Endothelial cell of umbilical vein (primary cell): ENCODE measurements around the gene UQCRC1. TPM values are rescaled to one million over a fixed set of nuclear protein-coding genes. Genes with fewer than 3 reads are reported as not detected.

Experiments used
- BruUV-seq: library from RNA; stranded (reverse); fragments of 400-500 nt; replicated peaks from 2 replicates; lab custom pipeline; 2021; lab: Mats Ljungman, UMichigan
- CTCF ChIA-PET: fragments of 300-600, 350-600 bp; sonication (Branson Sonifier 250); formaldehyde crosslinking; loops from one replicate; lab custom pipeline; 2021; ENCODE audit warnings: antibody characterized with exemption, inconsistent platforms; lab: Charles Lee
- POLR2A ChIA-PET: fragments of 300-600, 350-600 bp; sonication (Branson Sonifier 250); formaldehyde crosslinking; loops from one replicate; lab custom pipeline; 2021; ENCODE audit warnings: antibody characterized with exemption, inconsistent platforms; lab: Charles Lee
- DNase-seq: peaks from one replicate; pipeline ENCODE4 v3.0.0-alpha.2; 2011; ENCODE audit warnings: low read depth, low spot score
- FAIRE-seq: peaks from 2 replicates; lab custom pipeline; 2011; peaks lifted over from hg19 to GRCh38; lab: Jason Lieb, UNC
- H2AFZ ChIP-seq: 2 replicates; pipeline ENCODE4 v1.6.0; 2012; ENCODE audit warnings: low read depth, low read length, control low read depth, inconsistent platforms
- H3K27ac ChIP-seq: 2 replicates; pipeline ENCODE4 v1.5.1; 2011; ENCODE audit warnings: low read depth, mild to moderate bottlenecking, control low read depth, low read length, moderate library complexity; ENCODE audit not compliant: insufficient read depth
- H3K27me3 ChIP-seq, 2 experiments: 2 replicates each; pipeline versions ENCODE4 v1.6.0 to v1.6.1; 2011; ENCODE audit warnings: low read length in 2 of 2, mixed read lengths in 1 of 2; ENCODE audit not compliant: control insufficient read depth in 2 of 2, insufficient read depth in 2 of 2
- H3K36me3 ChIP-seq, 2 experiments: 2 replicates in 1 of 2; 3 replicates in 1 of 2; pipeline ENCODE4 v1.5.1; 2011; ENCODE audit warnings: low read length in 2 of 2, mild to moderate bottlenecking in 1 of 2, moderate library complexity in 1 of 2; ENCODE audit not compliant: control insufficient read depth in 2 of 2, insufficient read depth in 2 of 2; ENCODE audit errors: extremely low read depth in 1 of 2
- H3K4me1 ChIP-seq: 3 replicates; pipeline ENCODE4 v1.5.1; 2011; ENCODE audit warnings: mild to moderate bottlenecking, low read length; ENCODE audit not compliant: control insufficient read depth, insufficient read depth; ENCODE audit errors: extremely low read depth
- H3K4me2 ChIP-seq: 2 replicates; pipeline ENCODE4 v1.6.1; 2011; ENCODE audit warnings: low read length, control low read depth, mixed read lengths; ENCODE audit not compliant: insufficient read depth
- H3K4me3 ChIP-seq, 3 experiments: fragments of 200-600 bp in 1 of 3; sonication (generic), shearing (Covaris generic) in 1 of 3; replicated peaks in 1 of 3; 2 replicates each; pipeline ENCODE4 v1.5.1; 2011 to 2016; ENCODE audit warnings: control low read depth in 3 of 3, low read length in 3 of 3, mild to moderate bottlenecking in 2 of 3, inconsistent platforms in 1 of 3, low read depth in 1 of 3, moderate library complexity in 1 of 3; ENCODE audit not compliant: insufficient read depth in 1 of 3
- H3K79me2 ChIP-seq: 2 replicates; pipeline ENCODE4 v1.6.0; 2012; ENCODE audit warnings: low read length, inconsistent platforms; ENCODE audit not compliant: control insufficient read depth, insufficient read depth
- H3K9ac ChIP-seq: replicated peaks from 2 replicates; pipeline ENCODE3; 2011; ENCODE audit warnings: low read length, control low read depth; ENCODE audit not compliant: insufficient read depth; ENCODE audit errors: extremely low read depth
- H3K9me1 ChIP-seq: replicated peaks from 3 replicates; pipeline ENCODE4 v1.6.0; 2011; ENCODE audit warnings: mild to moderate bottlenecking, low read length; ENCODE audit not compliant: control insufficient read depth, insufficient read depth; ENCODE audit errors: extremely low read depth
- H3K9me3 ChIP-seq: replicated peaks from 2 replicates; pipeline ENCODE4 v1.5.1; 2012; ENCODE audit warnings: low read length, inconsistent platforms; ENCODE audit not compliant: control insufficient read depth, insufficient read depth
- H4K20me1 ChIP-seq: replicated peaks from 2 replicates; pipeline ENCODE3; 2011; ENCODE audit warnings: mild to moderate bottlenecking, low read length; ENCODE audit not compliant: control insufficient read depth, insufficient read depth; ENCODE audit errors: extremely low read depth
- CTCF ChIP-seq, 2 donors: IDR thresholded peaks; 1 replicate in 1 of 2; 2 replicates in 1 of 2; pipeline ENCODE4 v1.5.1; 2011; ENCODE audit warnings: low read length in 2 of 2, mild to moderate bottlenecking in 2 of 2, moderate library complexity in 2 of 2, control low read depth in 1 of 2, inconsistent platforms in 1 of 2, low read depth in 1 of 2; ENCODE audit not compliant: insufficient read depth in 1 of 2; ENCODE audit errors: extremely low read depth in 1 of 2
- EZH2 ChIP-seq: IDR thresholded peaks from 2 replicates; pipeline ENCODE4 v1.6.1; 2012; ENCODE audit warnings: borderline replicate concordance, low read depth, mild to moderate bottlenecking, moderate library complexity, low read length, inconsistent platforms; ENCODE audit not compliant: severe bottlenecking
- FOS ChIP-seq: IDR thresholded peaks from 2 replicates; pipeline ENCODE4 v1.6.1; 2011; ENCODE audit warnings: mild to moderate bottlenecking, low read length, moderate library complexity, borderline replicate concordance; ENCODE audit not compliant: insufficient read depth
- GATA2 ChIP-seq: IDR thresholded peaks from 2 replicates; pipeline ENCODE4 v1.7.0; 2011; ENCODE audit warnings: low read depth, mild to moderate bottlenecking, moderate library complexity, mixed read lengths, low read length; ENCODE audit not compliant: insufficient read length, insufficient read depth
- JUN ChIP-seq: IDR thresholded peaks from 2 replicates; pipeline ENCODE4 v1.6.1; 2011; ENCODE audit warnings: borderline replicate concordance, low read depth; ENCODE audit not compliant: insufficient read length, insufficient read depth
- MAX ChIP-seq: IDR thresholded peaks from 2 replicates; pipeline ENCODE4 v1.6.1; 2011; ENCODE audit not compliant: insufficient read depth, insufficient read length
- MYC ChIP-seq: IDR thresholded peaks from one replicate; pipeline ENCODE4 v1.6.1; 2011; ENCODE audit warnings: mild to moderate bottlenecking, low read depth, low read length
- POLR2A ChIP-seq: IDR thresholded peaks from 2 replicates; pipeline ENCODE4 v1.6.1; 2012; ENCODE audit warnings: low read depth, mild to moderate bottlenecking, control low read depth, low read length
- POLR2AphosphoS5 ChIP-seq: IDR thresholded peaks from 2 replicates; pipeline ENCODE4 v1.6.1; 2012; ENCODE audit warnings: low read depth, mild to moderate bottlenecking, control low read depth, low read length, moderate library complexity; ENCODE audit not compliant: insufficient read depth
- dilution Hi-C: fragments of 300-500 bp; cut with MboI; formaldehyde crosslinking; loops from one replicate; pipeline ENCODE4 v1.15.0; 2019; ENCODE audit warnings: low sequenced_read_pairs; ENCODE audit not compliant: extremely low pct_ligation_motif_present
- intact Hi-C: fragments of 100-400 bp; cut with micrococcal nuclease; formaldehyde crosslinking; loops from one replicate; pipeline ENCODE4 v1.10.0; 2022
- polyA plus RNA-seq, 4 experiments: library from polyadenylated mRNA; depleted of rRNA in 3 of 4; stranded (reverse) in 3 of 4; unstranded in 1 of 4; fragments of >200 nt; gene quantifications; 2 replicates each; pipeline versions ENCODE4 v1.2.1 to v1.2.3, GENCODE V29; 2011 to 2012; ENCODE audit warnings: missing spikeins in 1 of 4
- total RNA-seq: library from RNA; stranded (reverse); gene quantifications from 2 replicates; pipeline ENCODE4 v1.2.3, GENCODE V29; 2021

The UQCRC1 gene
- total and polyA plus RNA-seq, 2 donors (not counting 3 experiments of a cell fraction or from before 2014, with no cell fraction given), result 184 to 427 TPM

- peak overlapping the region; percentile 57 for H3K9ac ChIP-seq
- H3K4me3 ChIP-seq, result peak overlapping the region; percentile 70 to 93 (median 76)
- peak overlapping the region; percentile 84 for H2AFZ ChIP-seq
- peaks cover 0 to 19% of the 10 kb centered on the region in 2 experiments for H3K36me3 ChIP-seq
- H3K4me1 ChIP-seq, result peaks cover 17% of the 10 kb centered on the region
- CTCF ChIA-PET, result interaction anchor here (0.7 to 4.5 kb wide), 20 partner anchors 11 to 234 kb away, joined by 3 to 32 read pairs (median 6); partner anchors contain the start of genes CELSR3, PFKFB4 and UQCRC1
- H3K79me2 ChIP-seq, result no peaks in the 10 kb centered on the region
- H3K27ac ChIP-seq, result peak overlapping the region; percentile 32
- dilution Hi-C loops, result no loop called here
- POLR2A ChIA-PET, result no interaction called here
- peak overlapping the region; percentile 73 for H3K4me2 ChIP-seq
- FAIRE-seq (no peak), DNase-seq (peak; percentile 61)
- no peaks in the 10 kb centered on the region for H3K27me3 ChIP-seq
- no peaks in the 10 kb centered on the region for H3K9me1 ChIP-seq
- H4K20me1 ChIP-seq, result no peaks in the 10 kb centered on the region
- no peaks in the 10 kb centered on the region for H3K9me3 ChIP-seq
- BruUV-seq, result no TSS peak
- intact Hi-C loops, result loop anchor here (1.0 to 2.0 kb wide), 8 partner anchors 22 to 446 kb away; partner anchors contain the start of genes CDC25A, IP6K2 and UQCRC1
- TF ChIP-seq FOS (peak; percentile 34), POLR2AphosphoS5 (no peak), POLR2A (peak; percentile 7), JUN (no peak), MYC (no peak), GATA2 (no peak), MAX (no peak), EZH2 (no peak), CTCF (IDR thresholded peaks at IDR 0.05; ENCODE audit: extremely low read depth in 1 of 2, insufficient read depth in 1 of 2, low read depth in 1 of 2, low read length in 2 of 2) (peak in 1 of 2 donors; percentile 0)
Observed at GRCh38 chr3:48634661-48635221, 25.3 kb upstream of the UQCRC1 start.
